ENCODE measurements around the gene PAK5. TPM values are rescaled to one million over a fixed set of nuclear protein-coding genes. Genes with fewer than 3 reads are reported as not detected.

Gene PAK5
- total RNA-seq, 1 donor from 2014 or later: not detected

GRCh38 chr20:9616833-9617461 lies 221.9 kb downstream of the PAK5 start:
- peak; percentile 64 to 92 (median 83) for TF ChIP-seq CTCF (IDR thresholded peaks at IDR 0.05)

GRCh38 chr20:9616455-9616805 lies 222.4 kb downstream of the PAK5 start:
- Histone ChIP-seq H3K4me3 (no peak overlapping the region), H3K27me3 (no peaks in the 10 kb centered on the region), H3K4me1 (no peaks in the 10 kb centered on the region), H3K9me3 (no peaks in the 10 kb centered on the region), H3K27ac (no peak overlapping the region), H3K36me3 (no peaks in the 10 kb centered on the region)
- no peak for TF ChIP-seq CTCF (IDR thresholded peaks at IDR 0.05)
- DNase-seq (ENCODE audit: low spot score in 2 of 2): no peak
- intact Hi-C loops (cut with DNase I): loop anchor here (5.0 kb wide), 1 partner anchor 816 kb away; the partner anchor contains the start of gene MKKS

More at GRCh38 chr20:9616833-9617461, 221.9 kb downstream of the PAK5 start:
- no peaks in the 10 kb centered on the region for H3K9me3 ChIP-seq
- H3K27me3 ChIP-seq: no peaks in the 10 kb centered on the region
- peak in 1 of 2 donors; percentile 74 for DNase-seq (ENCODE audit: low spot score in 2 of 2)
- H3K36me3 ChIP-seq: no peaks in the 10 kb centered on the region
- intact Hi-C loops (cut with DNase I): loop anchor here (1.0 to 5.0 kb wide), 3 partner anchors 295 to 1927 kb away; partner anchors contain the start of gene MKKS
- no peak overlapping the region for H3K27ac ChIP-seq
- H3K4me1 ChIP-seq: no peaks in the 10 kb centered on the region
- no peak overlapping the region for H3K4me3 ChIP-seq

- Histone ChIP-seq H3K27me3 (no peaks in the 10 kb centered on the region), H3K9me3 (no peaks in the 10 kb centered on the region), H3K27ac (no peak overlapping the region), H3K4me1 (no peaks in the 10 kb centered on the region), H3K36me3 (no peaks in the 10 kb centered on the region), H3K4me3 (no peak overlapping the region)
- intact Hi-C loops (cut with DNase I): loop anchor here (5.0 kb wide), 1 partner anchor 816 kb away; the partner anchor contains the start of gene MKKS
- DNase-seq (ENCODE audit: low spot score in 2 of 2): no peak
- no peak for TF ChIP-seq CTCF (IDR thresholded peaks at IDR 0.05)
Observed at GRCh38 chr20:9615766-9616454, 223.0 kb downstream of the PAK5 start.

- H3K27ac ChIP-seq: no peak overlapping the region
- intact Hi-C loops (cut with DNase I): loop anchor here (5.0 kb wide), 1 partner anchor 817 kb away; the partner anchor contains the start of gene MKKS
- H3K4me3 ChIP-seq: no peak overlapping the region
- no peaks in the 10 kb centered on the region for H3K27me3 ChIP-seq
- no peak for TF ChIP-seq CTCF (IDR thresholded peaks at IDR 0.05)
- DNase-seq (ENCODE audit: low spot score in 2 of 2): no peak
- no peaks in the 10 kb centered on the region for H3K4me1 ChIP-seq
- no peaks in the 10 kb centered on the region for H3K36me3 ChIP-seq
- no peaks in the 10 kb centered on the region for H3K9me3 ChIP-seq
Observed at GRCh38 chr20:9615118-9615517, 223.8 kb downstream of the PAK5 start.

GRCh38 chr20:9613871-9614270 lies 225.0 kb downstream of the PAK5 start:
- no peak for DNase-seq (ENCODE audit: low spot score in 2 of 2)
- Histone ChIP-seq H3K36me3 (no peaks in the 10 kb centered on the region), H3K4me3 (no peak overlapping the region), H3K27ac (no peak overlapping the region), H3K27me3 (no peaks in the 10 kb centered on the region), H3K4me1 (no peaks in the 10 kb centered on the region), H3K9me3 (no peaks in the 10 kb centered on the region)
- intact Hi-C loops (cut with DNase I): no loop called here
- TF ChIP-seq CTCF (IDR thresholded peaks at IDR 0.05): no peak
